GM18502 (cell line): ENCODE measurements around the gene CSN2.

Experiments
- ATAC-seq: cut with Tn5 transposase; IDR thresholded peaks from one replicate; pipeline ENCODE4 v1.9.1; 2021; ENCODE audit warnings: mild to moderate bottlenecking; ENCODE audit not compliant: unreplicated experiment, poor library complexity

Gene CSN2

DNA sequence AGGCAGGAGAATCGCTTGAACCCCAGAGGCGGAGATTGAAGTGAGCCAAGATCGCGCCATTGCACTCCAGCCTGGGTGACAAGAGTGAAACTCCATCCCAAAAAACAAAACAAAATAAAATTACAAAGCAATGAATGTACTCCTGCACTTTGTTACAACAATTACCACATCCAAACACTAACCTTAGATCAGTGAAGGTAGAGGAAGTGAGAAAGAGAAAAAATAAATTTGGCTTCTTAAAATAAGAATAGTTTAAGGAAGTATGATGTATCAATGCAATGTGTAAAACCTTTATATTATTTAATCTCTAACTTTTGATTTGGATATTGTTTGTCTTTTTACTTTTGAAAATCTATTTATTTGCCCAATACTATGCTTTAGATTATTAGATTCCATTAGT lies 56.3 kb downstream of the CSN2 start:
- no peak for ATAC-seq

DNA sequence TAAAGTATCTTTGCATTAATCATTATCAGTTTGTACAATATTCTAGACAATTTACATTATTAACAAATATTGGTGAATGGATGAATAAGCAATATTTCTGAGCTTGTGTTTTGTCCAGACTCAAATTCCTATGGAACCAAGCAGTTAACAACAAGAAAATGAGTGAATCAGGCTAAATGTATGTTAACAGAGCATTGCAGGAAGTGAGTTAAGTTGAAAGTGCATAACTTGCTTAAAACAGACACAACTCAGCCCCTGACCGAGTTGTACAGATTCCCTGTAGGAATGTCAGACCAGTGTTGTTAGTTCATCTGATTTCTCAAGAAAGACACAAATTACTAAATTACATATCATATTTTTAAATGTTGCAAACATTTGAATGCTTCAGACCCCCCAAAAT lies 58.4 kb downstream of the CSN2 start:
- ATAC-seq: no peak
